HG02938 (cell line): Measurements from ENCODE around the gene MLH3.
"Not testable (repeated sequence)": the region's sequence is repeated elsewhere in the genome, so short reads cannot be mapped to it uniquely, and the experiment has no call there.

ENCODE experiments used
- ATAC-seq: cut with Tn5 transposase; IDR thresholded peaks from one replicate; pipeline ENCODE4 v1.9.1; 2021; ENCODE audit warnings: mild to moderate bottlenecking, moderate library complexity; ENCODE audit not compliant: unreplicated experiment

Gene MLH3

GRCh38 chr14:75050852-75051555, at the start of gene MLH3:
Gene MLH3, minus strand, starts transcription at chr14:75051467. Its CDS starts 1,812 bp downstream, at chr14:75049655.
- peak; percentile 58 for ATAC-seq

DNA sequence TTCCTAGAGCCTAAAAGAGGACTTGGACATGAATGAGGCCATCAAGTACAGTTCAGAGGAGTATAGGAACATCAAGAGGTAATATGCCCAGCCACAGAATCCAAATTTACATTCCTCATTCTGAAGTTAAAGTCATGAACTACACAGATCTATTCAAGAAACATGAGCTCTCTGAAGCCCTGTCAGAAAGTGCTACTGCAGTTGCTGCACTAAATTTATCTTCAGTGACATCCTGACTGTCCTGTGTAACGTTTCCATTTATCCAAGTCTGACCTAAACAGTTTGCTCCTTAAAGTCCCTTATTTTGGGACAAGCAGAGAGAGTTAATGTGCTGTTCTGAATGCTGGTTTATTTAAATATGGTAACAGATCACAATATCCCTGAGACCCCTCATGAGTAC, 47.4 kb upstream of the MLH3 start:
- no peak for ATAC-seq

DNA sequence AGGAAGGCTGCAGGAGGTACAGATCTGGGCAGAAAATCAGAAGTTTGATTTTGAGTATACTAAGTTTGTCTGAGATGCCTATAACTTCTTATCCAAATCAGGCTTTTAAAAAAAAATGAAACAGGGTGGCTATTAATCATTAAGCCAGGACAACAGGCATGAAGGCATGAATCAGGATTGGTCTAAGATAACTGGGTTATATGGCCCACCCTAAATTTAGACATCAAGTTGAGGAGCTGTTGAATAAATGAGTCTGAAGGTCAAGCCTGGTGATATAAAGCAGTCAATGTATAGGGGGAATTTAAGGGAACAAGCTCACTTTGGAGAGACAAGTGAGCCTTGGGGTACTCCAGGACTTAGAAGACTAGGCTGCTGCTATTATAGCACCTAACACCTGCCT, 46.9 kb upstream of the MLH3 start:
- no peak for ATAC-seq

GRCh38 chr14:75096959-75097358, 45.7 kb upstream of the MLH3 start:
- ATAC-seq: no peak

GRCh38 chr14:75095690-75096089, 44.4 kb upstream of the MLH3 start:
- ATAC-seq: no peak

GRCh38 chr14:75094896-75095295, 43.6 kb upstream of the MLH3 start:
- ATAC-seq: no peak

- ATAC-seq: no peak
These were observed 41.4 kb upstream of the MLH3 start for GRCh38 chr14:75092698-75093097.

- no peak for ATAC-seq
These were observed 40.0 kb upstream of the MLH3 start for GRCh38 chr14:75091251-75091650.

GRCh38 chr14:75090353-75090752, 39.1 kb upstream of the MLH3 start:
- ATAC-seq: no peak

DNA sequence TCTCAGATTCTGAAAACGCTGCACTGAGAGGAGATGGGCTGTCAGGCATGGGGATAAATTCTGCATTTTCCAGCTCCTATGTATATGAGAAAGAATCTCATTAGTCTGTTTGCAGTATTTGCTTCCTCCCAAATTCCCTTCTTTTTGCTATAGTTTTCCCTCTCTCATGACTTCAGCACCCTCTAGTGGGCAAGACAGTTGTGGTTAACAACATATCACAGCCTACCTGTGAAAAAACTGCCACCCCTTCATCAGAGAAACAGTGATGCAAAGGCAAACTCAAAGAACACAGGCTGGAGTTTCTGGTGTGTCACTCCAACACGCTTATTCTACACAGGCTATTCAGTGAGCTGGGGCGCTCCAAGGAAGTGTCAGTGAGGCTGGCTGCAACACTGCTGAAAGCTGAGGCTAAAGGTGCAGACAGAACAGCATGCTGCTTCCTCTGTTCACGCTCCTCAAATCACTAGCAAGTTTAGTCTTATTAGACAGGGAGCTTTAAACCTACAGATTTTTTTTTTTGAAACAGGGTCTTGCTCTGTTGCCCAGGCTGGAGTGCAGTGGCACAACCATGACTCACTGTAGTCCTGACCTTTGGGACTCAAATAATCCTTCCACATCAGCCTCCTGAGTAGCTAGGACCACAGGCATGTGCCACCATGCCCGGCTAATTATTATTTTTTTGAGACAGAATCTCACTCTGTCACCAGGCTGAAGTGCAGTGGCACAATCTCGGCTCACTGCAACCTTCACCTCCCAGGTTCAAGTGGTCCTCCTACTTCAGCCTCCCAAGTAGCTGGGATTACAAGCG, 37.5 kb upstream of the MLH3 start:
- no peak for ATAC-seq

- ATAC-seq: no peak
These were observed 36.9 kb upstream of the MLH3 start for GRCh38 chr14:75088153-75088552.

DNA sequence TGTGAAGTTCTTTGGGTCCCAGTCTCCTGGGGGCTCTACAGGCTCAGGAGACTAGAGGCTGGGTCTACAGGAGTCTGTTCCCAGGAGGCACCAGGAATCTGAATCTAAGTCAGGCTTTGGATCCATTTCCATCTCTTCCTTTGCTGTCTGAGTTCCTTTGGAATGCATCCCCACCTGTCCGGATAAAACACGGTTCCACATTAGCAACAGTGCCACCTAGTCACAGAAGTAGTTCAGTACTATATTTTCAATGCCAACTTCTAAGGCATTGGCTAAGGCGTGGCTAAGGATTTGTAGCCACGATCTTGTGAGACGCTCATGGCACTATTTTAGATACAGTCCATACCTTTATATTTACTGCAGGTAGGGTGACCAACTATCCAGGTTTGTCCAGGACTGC, 33.2 kb upstream of the MLH3 start:
- no peak for ATAC-seq

GRCh38 chr14:75083271-75083670, 32.0 kb upstream of the MLH3 start:
- ATAC-seq: no peak

- ATAC-seq: no peak
These were observed 30.5 kb upstream of the MLH3 start for GRCh38 chr14:75081660-75082229.

GRCh38 chr14:75079521-75079920, 28.3 kb upstream of the MLH3 start:
- ATAC-seq: no peak

- ATAC-seq: no peak
These were observed 26.5 kb upstream of the MLH3 start for GRCh38 chr14:75077794-75078193.

- ATAC-seq: no peak
These were observed 19.1 kb upstream of the MLH3 start for GRCh38 chr14:75070383-75070782.

- no peak for ATAC-seq
These were observed 18.5 kb upstream of the MLH3 start for GRCh38 chr14:75069811-75070145.

- peak; percentile 59 for ATAC-seq
These were observed 18.0 kb upstream of the MLH3 start, which contains the start of gene ZC2HC1C for GRCh38 chr14:75069121-75069810. Gene ZC2HC1C, plus strand, starts transcription at chr14:75069641. Its CDS starts 933 bp downstream, at chr14:75070574.

DNA sequence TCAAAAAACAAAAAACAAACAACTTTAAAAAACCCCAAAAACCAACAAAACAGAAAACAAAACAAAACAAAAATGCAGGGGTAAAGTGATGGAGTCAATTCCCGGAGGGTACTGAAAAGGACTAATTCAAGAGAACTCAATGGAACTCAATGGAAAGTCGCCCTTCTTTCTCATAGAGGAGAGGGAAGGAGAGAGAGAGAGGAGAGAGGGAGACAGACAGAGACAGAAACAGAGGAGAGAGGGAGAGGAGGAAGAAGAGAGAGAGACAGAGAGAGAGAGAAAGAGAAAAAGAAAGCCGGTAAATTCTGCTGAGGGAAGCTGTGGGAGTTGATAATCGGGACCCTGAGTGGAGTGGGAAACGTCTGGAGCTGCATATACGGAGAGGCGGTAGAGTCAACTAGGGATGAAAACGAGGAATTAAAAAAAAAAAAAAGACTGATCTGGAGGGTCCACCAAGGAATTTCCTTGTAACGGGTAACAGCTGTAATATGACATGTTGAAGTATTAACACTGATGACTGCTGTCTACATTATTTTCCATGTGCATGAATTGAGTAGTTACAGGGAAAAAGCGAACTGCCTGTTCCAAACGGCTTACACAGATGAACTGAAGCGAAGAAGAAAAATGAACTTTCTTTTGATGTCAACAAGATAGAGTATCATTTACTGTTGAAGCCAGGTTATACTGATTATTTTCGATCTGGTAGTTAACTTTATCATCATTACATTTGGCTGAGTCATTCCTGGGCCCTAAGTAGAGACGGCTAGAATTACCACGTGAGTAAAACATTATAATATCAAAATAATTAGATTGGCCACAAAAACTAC, 17.2 kb upstream of the MLH3 start:
- ATAC-seq: no peak

DNA sequence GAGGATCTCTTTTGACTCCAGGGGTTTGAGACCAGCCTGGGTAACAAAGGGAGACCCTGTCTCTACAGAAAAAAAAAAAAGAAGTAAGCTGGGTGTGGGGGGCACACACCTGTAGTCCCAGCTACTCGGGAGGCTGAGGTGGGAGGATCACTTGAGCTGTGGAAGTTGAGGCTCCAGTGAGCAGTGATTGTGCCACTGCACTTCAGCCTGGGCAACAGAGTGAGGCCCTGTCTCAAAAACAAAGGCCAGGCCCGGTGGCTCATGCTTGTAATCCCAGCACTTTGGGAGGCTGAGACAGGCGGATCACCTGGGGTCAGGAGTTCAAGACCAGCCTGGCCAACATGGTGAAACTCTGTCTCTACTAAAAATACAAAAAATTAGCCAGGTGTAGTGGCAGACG, 16.5 kb upstream of the MLH3 start:
- not testable (repeated sequence) for ATAC-seq
